ENCODE data around the gene LONRF2.
"Not testable (repeated sequence)": the region's sequence is repeated elsewhere in the genome, so short reads cannot be mapped to it uniquely, and the experiment has no call there.

Gene LONRF2

GRCh38 chr2:100321866-100322820 is at the start of gene LONRF2:
Gene LONRF2, minus strand, starts transcription at chr2:100322501. Its CDS starts 408 bp downstream, at chr2:100322093.
- H3K27me3 Mint-ChIP-seq: peaks cover 68% of the 10 kb centered on the region
- no peak for DNase-seq
- H3K4me3 Mint-ChIP-seq: peak within 1 kb of the TSS; percentile 44 to 68
- peaks cover 11% of the 10 kb centered on the region in 2 donors for H3K9me3 Mint-ChIP-seq
- no peaks in the 10 kb centered on the region for H3K4me1 Mint-ChIP-seq
- H3K27ac Mint-ChIP-seq: no peak within 1 kb of the TSS
- ATAC-seq: peak; percentile 40

- Mint-ChIP-seq H3K4me1 (no peaks in the 10 kb centered on the region), H3K27ac (no peak overlapping the region), H3K4me3 (no peak overlapping the region), H3K27me3 (peaks cover 16% of the 10 kb centered on the region), H3K9me3 (peaks cover 24 to 39% of the 10 kb centered on the region in 2 donors)
- ATAC-seq: no peak
- no peak for DNase-seq
These were observed 44.9 kb upstream of the LONRF2 start for GRCh38 chr2:100367163-100367562.

- DNase-seq (no peak), ATAC-seq (no peak)
- H3K9me3 Mint-ChIP-seq: peaks cover 17 to 39% of the 10 kb centered on the region in 2 donors
- H3K27me3 Mint-ChIP-seq: peaks cover 16% of the 10 kb centered on the region
- H3K27ac Mint-ChIP-seq: no peak overlapping the region
- H3K4me3 Mint-ChIP-seq: no peak overlapping the region
- no peaks in the 10 kb centered on the region for H3K4me1 Mint-ChIP-seq
These were observed 43.1 kb upstream of the LONRF2 start for GRCh38 chr2:100365434-100365833.

- not testable (repeated sequence) for DNase-seq, H3K4me1 Mint-ChIP-seq, H3K27me3 Mint-ChIP-seq, ATAC-seq, H3K4me3 Mint-ChIP-seq
- Mint-ChIP-seq H3K9me3 (peaks cover 11 to 30% of the 10 kb centered on the region in 2 donors), H3K27ac (peak overlapping the region in 1 of 2 donors; percentile 54)
These were observed 40.0 kb upstream of the LONRF2 start for GRCh38 chr2:100362269-100362668.

GRCh38 chr2:100359576-100359975 is 37.3 kb upstream of the LONRF2 start:
- ATAC-seq (no peak), DNase-seq (no peak)
- H3K27me3 Mint-ChIP-seq: peaks cover 24% of the 10 kb centered on the region
- H3K9me3 Mint-ChIP-seq: peaks cover 11 to 30% of the 10 kb centered on the region in 2 donors
- no peak overlapping the region for H3K4me3 Mint-ChIP-seq
- no peaks in the 10 kb centered on the region for H3K4me1 Mint-ChIP-seq
- no peak overlapping the region for H3K27ac Mint-ChIP-seq

- peaks cover 11 to 27% of the 10 kb centered on the region in 2 donors for H3K9me3 Mint-ChIP-seq
- ATAC-seq (no peak), DNase-seq (no peak)
- H3K4me1 Mint-ChIP-seq: no peaks in the 10 kb centered on the region
- H3K4me3 Mint-ChIP-seq: no peak overlapping the region
- H3K27me3 Mint-ChIP-seq: peaks cover 34% of the 10 kb centered on the region
- H3K27ac Mint-ChIP-seq: no peak overlapping the region
These were observed 36.3 kb upstream of the LONRF2 start for GRCh38 chr2:100358554-100358953.

GRCh38 chr2:100352521-100352920 is 30.2 kb upstream of the LONRF2 start:
- H3K4me3 Mint-ChIP-seq: no peak overlapping the region
- H3K27ac Mint-ChIP-seq: no peak overlapping the region
- H3K4me1 Mint-ChIP-seq: no peaks in the 10 kb centered on the region
- no peaks in the 10 kb centered on the region for H3K9me3 Mint-ChIP-seq
- no peak for ATAC-seq
- no peak for DNase-seq
- H3K27me3 Mint-ChIP-seq: peaks cover 50% of the 10 kb centered on the region

GRCh38 chr2:100350661-100351185 is 28.4 kb upstream of the LONRF2 start:
- ATAC-seq: no peak
- DNase-seq: no peak

GRCh38 chr2:100345144-100345543 is 22.8 kb upstream of the LONRF2 start:
- H3K27ac Mint-ChIP-seq, H3K4me1 Mint-ChIP-seq, ATAC-seq, DNase-seq, H3K4me3 Mint-ChIP-seq: not testable (repeated sequence)
- H3K27me3 Mint-ChIP-seq: peaks cover 35% of the 10 kb centered on the region
- peaks cover 4 to 13% of the 10 kb centered on the region in 2 donors for H3K9me3 Mint-ChIP-seq

More at GRCh38 chr2:100350661-100351185, 28.4 kb upstream of the LONRF2 start:
- Mint-ChIP-seq H3K27me3 (peaks cover 35% of the 10 kb centered on the region), H3K9me3 (no peaks in the 10 kb centered on the region), H3K4me3 (no peak overlapping the region), H3K27ac (no peak overlapping the region), H3K4me1 (no peaks in the 10 kb centered on the region)

- Mint-ChIP-seq H3K9me3 (peaks cover 4 to 13% of the 10 kb centered on the region in 2 donors), H3K27ac (no peak overlapping the region), H3K4me1 (no peaks in the 10 kb centered on the region), H3K27me3 (peaks cover 36% of the 10 kb centered on the region), H3K4me3 (no peak overlapping the region)
- ATAC-seq: no peak
- no peak for DNase-seq
These were observed 22.1 kb upstream of the LONRF2 start for GRCh38 chr2:100344433-100344832.

GRCh38 chr2:100342466-100342865 is 20.2 kb upstream of the LONRF2 start:
- not testable (repeated sequence) for H3K27ac Mint-ChIP-seq, H3K4me1 Mint-ChIP-seq, H3K4me3 Mint-ChIP-seq, DNase-seq, ATAC-seq
- Mint-ChIP-seq H3K27me3 (peaks cover 44% of the 10 kb centered on the region), H3K9me3 (peaks cover 4 to 13% of the 10 kb centered on the region in 2 donors)

- ATAC-seq (no peak), DNase-seq (no peak)
- H3K27me3 Mint-ChIP-seq: peaks cover 44% of the 10 kb centered on the region
- H3K4me3 Mint-ChIP-seq: no peak overlapping the region
- H3K27ac Mint-ChIP-seq: no peak overlapping the region
- H3K4me1 Mint-ChIP-seq: no peaks in the 10 kb centered on the region
- H3K9me3 Mint-ChIP-seq: peaks cover 4 to 13% of the 10 kb centered on the region in 2 donors
These were observed 17.5 kb upstream of the LONRF2 start for GRCh38 chr2:100339823-100340222.

- Mint-ChIP-seq H3K27me3 (peaks cover 30% of the 10 kb centered on the region), H3K4me3 (no peak overlapping the region), H3K9me3 (no peaks in the 10 kb centered on the region), H3K27ac (no peak overlapping the region), H3K4me1 (no peaks in the 10 kb centered on the region)
- ATAC-seq: no peak
- DNase-seq: no peak
These were observed 12.6 kb upstream of the LONRF2 start for GRCh38 chr2:100334929-100335328.

- Mint-ChIP-seq H3K4me1 (no peaks in the 10 kb centered on the region), H3K27ac (no peak overlapping the region), H3K9me3 (no peaks in the 10 kb centered on the region), H3K4me3 (no peak overlapping the region), H3K27me3 (peaks cover 37% of the 10 kb centered on the region)
- ATAC-seq (no peak), DNase-seq (no peak)
These were observed 5.4 kb upstream of the LONRF2 start for GRCh38 chr2:100327742-100328141.

- no peaks in the 10 kb centered on the region for H3K4me1 Mint-ChIP-seq
- H3K4me3 Mint-ChIP-seq: no peak overlapping the region
- H3K9me3 Mint-ChIP-seq: peaks cover 17 to 18% of the 10 kb centered on the region in 2 donors
- peak; percentile 46 for ATAC-seq
- peak in 1 of 2 donors; percentile 15 for DNase-seq
- no peak overlapping the region for H3K27ac Mint-ChIP-seq
- peaks cover 74% of the 10 kb centered on the region for H3K27me3 Mint-ChIP-seq
These were observed 979 bp downstream of the LONRF2 start for GRCh38 chr2:100321179-100321865.
